GM21515 (cell line): ENCODE results near the gene HLA-DMA.

Source experiments
- ATAC-seq: cut with Tn5 transposase; IDR thresholded peaks from one replicate; pipeline ENCODE4 v1.9.1; 2021; ENCODE audit not compliant: unreplicated experiment

The HLA-DMA gene

GRCh38 chr6:32933661-32934085 lies 19.2 kb downstream of the HLA-DMA start:
- no peak for ATAC-seq

- no peak for ATAC-seq
Measured at GRCh38 chr6:32932132-32932868, 20.6 kb downstream of the HLA-DMA start.

GRCh38 chr6:32931211-32931610 lies 21.7 kb downstream of the HLA-DMA start:
- ATAC-seq = no peak

- no peak for ATAC-seq
Measured at GRCh38 chr6:32922083-32922482, 30.8 kb downstream of the HLA-DMA start.

- ATAC-seq = no peak
Measured at GRCh38 chr6:32920715-32921114, 32.2 kb downstream of the HLA-DMA start.

GRCh38 chr6:32912951-32913350 lies 39.9 kb downstream of the HLA-DMA start:
- no peak for ATAC-seq

GRCh38 chr6:32908897-32909296 lies 44.0 kb downstream of the HLA-DMA start:
- ATAC-seq = no peak

- ATAC-seq = no peak
Measured at GRCh38 chr6:32906539-32906938, 46.4 kb downstream of the HLA-DMA start.

GRCh38 chr6:32905078-32905477 lies 47.8 kb downstream of the HLA-DMA start:
- no peak for ATAC-seq

GRCh38 chr6:32903952-32904351 lies 48.9 kb downstream of the HLA-DMA start:
- no peak for ATAC-seq
